K562 (cell line): ENCODE data around the gene CDYL2.

ENCODE experiments used
- FOXM1 ChIP-seq, 2 experiments: fragments of 450-650 bp in 1 of 2; sonication (generic) in 1 of 2; formaldehyde crosslinking in 1 of 2; IDR thresholded peaks; 2 replicates each; pipeline versions ENCODE4 v1.6.1 to v1.9.0; 2017 to 2022; ENCODE audit warnings: low read depth in 2 of 2, mild to moderate bottlenecking in 2 of 2, missing genetic modification reagents in 1 of 2, moderate library complexity in 1 of 2
- JUND ChIP-seq, 2 experiments: IDR thresholded peaks; 2 replicates in 1 of 2; 3 replicates in 1 of 2; pipeline ENCODE4 v1.6.1; 2011; ENCODE audit warnings: borderline replicate concordance in 2 of 2, low read depth in 2 of 2, low read length in 2 of 2, improper control_type of control experiment in 1 of 2, missing biosample characterization in 1 of 2, missing genetic modification characterization in 1 of 2, missing genetic modification reagents in 1 of 2
- ZNF274 ChIP-seq: IDR thresholded peaks from 2 replicates; pipeline ENCODE4 v1.6.1; 2011; ENCODE audit warnings: low read depth, mild to moderate bottlenecking, low read length, moderate library complexity, borderline replicate concordance
- TF ChIP-seq, protein P1 (sequence below): fragments of 450-650 bp; formaldehyde crosslinking; conservative IDR thresholded peaks from 2 replicates; pipeline ENCODE4 v1.4.0; 2022; ENCODE audit warnings: mild to moderate bottlenecking, missing genetic modification characterization

- TF ChIP-seq FOXM1 (IDR thresholded peaks at IDR 0.05; ENCODE audit: low read depth): no peak
- no peak for TF ChIP-seq FOXM1 (CRISPR knock-in tag; IDR thresholded peaks at IDR 0.05; ENCODE audit: low read depth)
- no peak for TF ChIP-seq JUND (IDR thresholded peaks at IDR 0.05; ENCODE audit: borderline replicate concordance, low read depth, low read length)
- TF ChIP-seq JUND (tag; IDR thresholded peaks at IDR 0.05; ENCODE audit: borderline replicate concordance, low read depth, low read length): no peak
- TF ChIP-seq ZNF274: no peak
- TF ChIP-seq, protein P1, sequence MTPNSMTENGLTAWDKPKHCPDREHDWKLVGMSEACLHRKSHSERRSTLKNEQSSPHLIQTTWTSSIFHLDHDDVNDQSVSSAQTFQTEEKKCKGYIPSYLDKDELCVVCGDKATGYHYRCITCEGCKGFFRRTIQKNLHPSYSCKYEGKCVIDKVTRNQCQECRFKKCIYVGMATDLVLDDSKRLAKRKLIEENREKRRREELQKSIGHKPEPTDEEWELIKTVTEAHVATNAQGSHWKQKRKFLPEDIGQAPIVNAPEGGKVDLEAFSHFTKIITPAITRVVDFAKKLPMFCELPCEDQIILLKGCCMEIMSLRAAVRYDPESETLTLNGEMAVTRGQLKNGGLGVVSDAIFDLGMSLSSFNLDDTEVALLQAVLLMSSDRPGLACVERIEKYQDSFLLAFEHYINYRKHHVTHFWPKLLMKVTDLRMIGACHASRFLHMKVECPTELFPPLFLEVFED (CRISPR knock-in tag): no peak
These were observed 10.3 kb downstream of the CDYL2 start for GRCh38 chr16:80794071-80794470.
